ENCODE measurements around the gene CREB3L1.

Gene CREB3L1

DNA sequence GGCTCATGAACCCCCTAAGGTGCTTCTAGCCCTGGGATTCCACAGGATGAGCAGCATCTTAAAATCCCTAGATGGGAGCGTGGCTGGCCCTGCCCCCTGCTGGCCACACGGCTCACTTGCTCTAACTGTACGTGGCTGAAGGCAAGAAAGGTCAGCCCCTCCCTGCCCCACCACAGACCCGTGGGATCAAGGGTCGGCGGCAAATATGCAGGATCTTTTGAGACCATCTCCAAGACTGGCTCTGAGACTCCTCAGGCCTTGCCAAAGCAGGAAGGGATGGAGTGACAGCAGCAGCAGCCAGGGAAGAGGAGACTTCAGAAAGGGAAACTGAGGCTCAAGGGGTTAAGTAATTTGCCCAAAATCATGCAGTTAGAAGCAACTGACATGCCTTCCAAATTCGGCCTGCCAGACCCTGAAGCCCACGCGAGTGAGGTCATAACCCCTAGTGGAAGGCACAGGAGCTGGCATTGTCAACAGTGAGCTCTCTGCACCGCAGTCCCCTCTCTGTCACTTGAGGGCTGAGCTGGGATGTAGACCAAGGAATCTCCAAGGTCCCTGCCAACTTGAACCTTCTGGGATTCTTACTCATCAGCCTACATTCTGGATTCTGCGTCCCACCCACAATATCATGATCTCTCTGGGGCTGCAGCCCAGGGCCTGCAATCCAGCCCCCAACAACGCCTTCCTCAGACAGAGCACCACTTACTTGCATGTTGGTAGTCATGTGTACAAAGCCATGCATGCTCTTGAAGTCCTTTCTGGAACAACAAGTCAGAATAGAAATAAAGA, 31.4 kb downstream of the CREB3L1 start:
- H3K4me3 ChIP-seq (ENCODE audit: low read length), result no peak overlapping the region
- peak; percentile 75 for DNase-seq (ENCODE audit: low read depth)
- TF ChIP-seq, protein P1, sequence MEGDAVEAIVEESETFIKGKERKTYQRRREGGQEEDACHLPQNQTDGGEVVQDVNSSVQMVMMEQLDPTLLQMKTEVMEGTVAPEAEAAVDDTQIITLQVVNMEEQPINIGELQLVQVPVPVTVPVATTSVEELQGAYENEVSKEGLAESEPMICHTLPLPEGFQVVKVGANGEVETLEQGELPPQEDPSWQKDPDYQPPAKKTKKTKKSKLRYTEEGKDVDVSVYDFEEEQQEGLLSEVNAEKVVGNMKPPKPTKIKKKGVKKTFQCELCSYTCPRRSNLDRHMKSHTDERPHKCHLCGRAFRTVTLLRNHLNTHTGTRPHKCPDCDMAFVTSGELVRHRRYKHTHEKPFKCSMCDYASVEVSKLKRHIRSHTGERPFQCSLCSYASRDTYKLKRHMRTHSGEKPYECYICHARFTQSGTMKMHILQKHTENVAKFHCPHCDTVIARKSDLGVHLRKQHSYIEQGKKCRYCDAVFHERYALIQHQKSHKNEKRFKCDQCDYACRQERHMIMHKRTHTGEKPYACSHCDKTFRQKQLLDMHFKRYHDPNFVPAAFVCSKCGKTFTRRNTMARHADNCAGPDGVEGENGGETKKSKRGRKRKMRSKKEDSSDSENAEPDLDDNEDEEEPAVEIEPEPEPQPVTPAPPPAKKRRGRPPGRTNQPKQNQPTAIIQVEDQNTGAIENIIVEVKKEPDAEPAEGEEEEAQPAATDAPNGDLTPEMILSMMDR (IDR thresholded peaks at IDR 0.05; ENCODE audit: insufficient read depth, low read depth, low read length, missing control alignments), result peak; percentile 90

DNA sequence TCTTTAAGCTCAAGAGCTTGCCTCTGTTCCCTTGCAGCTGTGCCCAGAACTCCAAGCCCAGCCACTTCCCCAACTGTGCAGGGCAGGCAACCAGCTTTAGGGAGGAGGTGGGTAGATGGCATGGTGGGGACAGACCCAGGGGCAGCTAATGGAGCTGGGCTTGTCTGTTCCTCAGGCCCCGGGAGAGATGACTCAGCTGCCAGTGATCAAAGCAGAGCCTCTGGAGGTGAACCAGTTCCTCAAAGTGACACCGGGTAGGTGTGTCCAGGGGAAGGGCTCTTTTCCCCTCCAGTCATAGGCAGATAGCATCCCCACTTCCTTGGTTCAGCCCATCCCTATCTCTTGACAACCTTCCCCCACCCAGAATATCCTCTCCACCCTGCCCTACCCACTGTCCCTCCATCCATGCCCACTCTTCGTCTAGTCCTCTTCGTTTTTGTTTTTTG, 32.4 kb downstream of the CREB3L1 start:
- no peak overlapping the region for H3K4me3 ChIP-seq (ENCODE audit: low read length)
- TF ChIP-seq, protein P1 (IDR thresholded peaks at IDR 0.05; ENCODE audit: insufficient read depth, low read depth, low read length, missing control alignments), result no peak
- peak; percentile 56 for DNase-seq (ENCODE audit: low read depth)

DNA sequence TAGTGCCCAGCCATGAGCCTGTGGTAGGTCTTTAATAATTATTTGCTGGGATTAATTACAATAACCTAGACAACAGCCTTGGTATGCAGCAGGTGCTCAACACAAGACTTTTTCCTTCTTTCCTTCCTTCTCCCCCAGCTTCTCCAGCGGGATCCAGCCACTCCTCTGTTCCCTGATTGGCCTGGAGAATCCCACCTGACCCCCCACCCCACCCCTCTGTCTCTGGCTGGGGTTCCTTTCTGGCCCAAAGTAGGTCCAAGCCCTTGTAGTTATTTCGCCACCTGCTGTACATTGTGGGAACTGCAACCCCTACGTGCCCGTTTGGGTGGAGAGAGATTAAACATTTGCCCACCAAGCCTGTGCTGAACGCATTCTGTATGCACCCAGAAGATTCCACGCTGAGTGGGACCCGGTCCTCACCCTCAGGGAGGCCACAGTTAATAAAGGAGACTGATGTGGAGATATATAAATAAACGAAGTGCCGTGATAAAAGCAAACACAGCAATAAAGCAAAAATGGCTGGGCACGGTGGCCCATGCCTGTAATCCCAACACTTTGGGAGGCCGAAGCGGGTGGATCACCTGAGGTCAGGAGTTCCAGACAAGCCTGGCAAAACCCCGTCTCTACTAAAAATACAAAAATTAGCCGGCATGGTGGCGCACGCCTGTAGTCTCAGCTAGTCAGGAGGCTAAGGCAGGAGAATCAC, 37.7 kb downstream of the CREB3L1 start:
- no peak overlapping the region for H3K4me3 ChIP-seq (ENCODE audit: low read length)
- TF ChIP-seq, protein P1 (IDR thresholded peaks at IDR 0.05; ENCODE audit: insufficient read depth, low read depth, low read length, missing control alignments), result peak; percentile 93
- DNase-seq (ENCODE audit: low read depth), result peak; percentile 70

DNA sequence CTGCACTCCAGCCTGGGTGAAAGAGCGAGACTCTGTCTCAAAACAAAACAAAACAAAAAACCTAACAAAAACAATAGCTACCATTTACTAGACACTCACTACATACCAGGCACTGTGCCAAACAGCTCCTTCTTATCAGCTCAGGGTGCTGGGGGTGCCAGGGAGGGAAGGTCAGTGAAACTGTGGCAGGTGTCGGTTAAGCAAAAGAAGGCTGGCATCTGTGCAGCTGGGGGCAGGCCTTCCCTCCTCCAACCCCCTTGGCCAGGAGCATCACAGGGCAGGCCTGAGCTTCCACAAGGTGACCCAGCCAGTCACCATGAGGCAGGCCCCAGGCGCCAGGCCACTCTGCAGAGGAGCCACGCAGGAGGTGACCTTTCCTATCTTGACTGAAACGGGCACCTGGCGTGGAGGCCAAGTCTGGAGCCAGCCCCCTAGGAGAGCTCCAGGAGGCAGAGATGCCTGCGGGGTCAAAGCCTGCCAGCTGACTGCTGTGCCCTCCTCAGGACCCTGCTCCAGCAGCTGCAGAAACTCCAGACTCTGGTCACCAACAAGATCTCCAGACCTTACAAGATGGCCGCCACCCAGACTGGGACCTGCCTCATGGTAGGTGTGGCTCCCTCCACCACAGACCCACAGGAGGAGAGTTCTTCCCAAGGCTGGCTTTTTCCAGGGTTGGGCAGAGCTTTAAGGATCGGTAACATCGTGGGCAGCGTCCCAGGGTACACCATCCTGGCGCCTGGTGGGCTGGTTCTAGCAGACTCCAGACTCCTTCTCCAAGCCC, 38.5 kb downstream of the CREB3L1 start:
- no peak for DNase-seq (ENCODE audit: low read depth)
- TF ChIP-seq, protein P1 (IDR thresholded peaks at IDR 0.05; ENCODE audit: insufficient read depth, low read depth, low read length, missing control alignments), result no peak
- no peak overlapping the region for H3K4me3 ChIP-seq (ENCODE audit: low read length)

DNA sequence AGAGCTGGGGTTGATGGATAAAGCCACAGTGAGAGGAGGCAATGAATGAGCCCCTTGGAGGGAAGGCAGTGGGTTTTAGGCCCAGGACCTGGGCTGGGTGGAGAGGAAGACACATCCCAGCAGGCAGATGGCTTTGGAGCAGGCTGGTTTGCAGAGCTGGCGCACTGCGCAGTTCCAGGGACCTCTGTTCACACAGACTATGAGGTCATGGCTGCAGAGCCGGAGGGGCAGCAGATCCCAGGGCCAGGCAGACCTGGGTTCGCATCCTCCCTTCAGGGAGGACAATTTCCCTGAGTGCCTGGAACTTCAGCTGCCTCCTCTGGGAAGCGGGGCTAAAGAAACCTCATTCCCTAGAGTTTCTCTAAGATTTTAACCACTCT, 41.6 kb downstream of the CREB3L1 start:
- TF ChIP-seq, protein P1 (IDR thresholded peaks at IDR 0.05; ENCODE audit: insufficient read depth, low read depth, low read length, missing control alignments), result no peak
- H3K4me3 ChIP-seq (ENCODE audit: low read length), result no peak overlapping the region
- DNase-seq (ENCODE audit: low read depth), result no peak

DNA sequence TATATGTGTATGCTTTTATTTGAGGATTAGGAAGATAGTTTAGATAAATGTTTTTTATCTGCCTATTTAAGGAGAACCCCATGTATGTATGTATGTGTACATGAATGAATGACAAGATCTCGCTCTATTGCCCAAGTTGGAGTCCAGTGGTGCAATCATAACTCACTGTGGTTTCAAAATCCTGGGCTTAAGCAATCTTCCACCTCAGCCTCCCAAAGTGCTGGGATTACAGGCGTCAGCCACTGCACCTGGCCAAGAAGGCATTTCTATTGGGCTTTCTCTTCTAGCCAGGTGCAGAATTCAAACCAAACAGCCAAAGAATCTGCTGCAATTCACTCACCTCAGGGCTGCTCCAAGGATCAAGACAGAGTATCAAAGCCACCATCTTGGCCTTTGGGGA, 44.3 kb downstream of the CREB3L1 start:
- peak; percentile 89 for DNase-seq (ENCODE audit: low read depth)

More for the DNA sequence above, 44.3 kb downstream of the CREB3L1 start:
- TF ChIP-seq, protein P1 (IDR thresholded peaks at IDR 0.05; ENCODE audit: insufficient read depth, low read depth, low read length, missing control alignments), result no peak
- H3K4me3 ChIP-seq (ENCODE audit: low read length), result no peak overlapping the region

All from epithelial cell of esophagus (primary cell).